Naive B cell (primary cell): ENCODE data around the gene TBCB. TPM values are rescaled to one million over a fixed set of nuclear protein-coding genes. Genes with fewer than 3 reads are reported as not detected.
"Not testable (repeated sequence)": the region's sequence is repeated elsewhere in the genome, so short reads cannot be mapped to it uniquely, and the experiment has no call there.

ENCODE experiments used
- ATAC-seq, 2 donors: fragments of 150-1000 bp; cut with Tn5 transposase; 2 replicates each; pipeline ENCODE4 v1.10.0; 2021; ENCODE audit warnings: low read depth in 2 of 2, mild to moderate bottlenecking in 2 of 2, moderate library complexity in 2 of 2
- DNase-seq: peaks from one replicate; pipeline ENCODE4 v3.0.0; 2022
- H3K27ac Mint-ChIP-seq, 6 donors: one replicate each; pipeline ENCODE4 v1.8.0; 2020 to 2022; ENCODE audit warnings: mild to moderate bottlenecking in 6 of 6, mixed read lengths in 6 of 6, moderate library complexity in 5 of 6, inconsistent platforms in 2 of 6
- H3K27me3 Mint-ChIP-seq, 3 donors: one replicate each; pipeline ENCODE4 v1.8.0; 2021 to 2022; ENCODE audit warnings: mixed read lengths in 3 of 3, mild to moderate bottlenecking in 1 of 3
- H3K36me3 Mint-ChIP-seq, 2 donors: one replicate each; pipeline ENCODE4 v1.8.0; 2020 to 2022; ENCODE audit warnings: mixed read lengths in 2 of 2, inconsistent platforms in 1 of 2, mild to moderate bottlenecking in 1 of 2
- H3K4me1 Mint-ChIP-seq, 3 donors: one replicate each; pipeline ENCODE4 v1.8.0; 2020 to 2022; ENCODE audit warnings: mixed read lengths in 3 of 3, inconsistent platforms in 1 of 3, mild to moderate bottlenecking in 1 of 3, moderate library complexity in 1 of 3
- H3K4me3 Mint-ChIP-seq, 8 donors: one replicate each; pipeline ENCODE4 v1.8.0; 2020 to 2022; ENCODE audit warnings: mild to moderate bottlenecking in 8 of 8, mixed read lengths in 8 of 8, moderate library complexity in 8 of 8, inconsistent platforms in 2 of 8
- H3K9me3 Mint-ChIP-seq, 7 donors: one replicate each; pipeline ENCODE4 v1.8.0; 2020 to 2022; ENCODE audit warnings: mixed read lengths in 7 of 7, mild to moderate bottlenecking in 5 of 7, inconsistent platforms in 2 of 7, moderate library complexity in 1 of 7
- polyA plus RNA-seq, 6 donors: library from polyadenylated mRNA; unstranded; fragments of 300-500 nt; fragmentation: Illumina TruSeq; gene quantifications; one replicate each; pipeline ENCODE4 v1.2.3, GENCODE V29; 2021; ENCODE audit warnings: low read depth in 6 of 6

The TBCB gene
- polyA plus RNA-seq, 6 donors from 2014 or later, result 142 to 230 (median 163) TPM

- not testable (repeated sequence) for ATAC-seq, H3K27ac Mint-ChIP-seq, H3K36me3 Mint-ChIP-seq, H3K9me3 Mint-ChIP-seq, DNase-seq
- Mint-ChIP-seq H3K4me1 (peaks cover 4 to 17% (median 15%) of the 10 kb centered on the region in 3 donors), H3K4me3 (peak overlapping the region in 1 of 8 donors; percentile 71), H3K27me3 (peaks cover 0 to 11% (median 7%) of the 10 kb centered on the region in 3 donors)
These were observed 16.0 kb downstream of the TBCB start for GRCh38 chr19:36131221-36131620.

DNA sequence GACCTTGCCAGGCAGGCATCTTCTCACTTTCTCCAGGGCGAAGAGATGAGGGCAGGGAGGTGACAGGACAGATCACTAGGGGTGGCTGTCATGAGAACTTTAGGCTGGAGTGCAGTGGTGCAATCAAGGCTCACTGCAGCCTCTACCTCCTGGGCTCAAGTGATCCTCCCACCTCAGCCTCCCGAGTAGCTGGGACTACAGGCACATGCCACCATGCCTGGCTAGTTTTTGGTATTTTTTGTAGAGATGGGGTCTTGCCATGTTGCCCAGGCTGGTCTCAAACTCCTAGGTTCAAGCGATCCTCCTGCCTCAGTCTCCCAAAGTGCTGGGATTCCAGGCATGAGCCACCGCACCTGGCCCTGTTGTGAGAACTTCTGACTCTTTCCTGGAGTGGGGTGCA lies 19.6 kb downstream of the TBCB start:
- H3K27me3 Mint-ChIP-seq, result peaks cover 0 to 11% (median 7%) of the 10 kb centered on the region in 3 donors
- H3K27ac Mint-ChIP-seq, result not testable (repeated sequence)

GRCh38 chr19:36136964-36137686 lies 21.9 kb downstream of the TBCB start:
- Mint-ChIP-seq H3K9me3 (peaks cover 0 to 5% (median 0%) of the 10 kb centered on the region in 7 donors), H3K27me3 (peaks cover 0 to 11% (median 7%) of the 10 kb centered on the region in 3 donors), H3K27ac (peak overlapping the region in 2 of 6 donors; percentile 25 to 32), H3K36me3 (peaks cover 4 to 10% of the 10 kb centered on the region in 2 donors), H3K4me1 (peaks cover 9 to 11% (median 10%) of the 10 kb centered on the region in 3 donors), H3K4me3 (peak overlapping the region in 3 of 8 donors; percentile 4 to 74 (median 50))
- ATAC-seq, result no peak
- DNase-seq, result no peak

More for the DNA sequence above, 19.6 kb downstream of the TBCB start:
- not testable (repeated sequence) for H3K9me3 Mint-ChIP-seq, DNase-seq, H3K4me1 Mint-ChIP-seq, H3K36me3 Mint-ChIP-seq, H3K4me3 Mint-ChIP-seq, ATAC-seq

GRCh38 chr19:36139120-36139472 lies 23.8 kb downstream of the TBCB start:
- peak overlapping the region; percentile 89 to 99 (median 96) for H3K4me3 Mint-ChIP-seq
- ATAC-seq (no peak), DNase-seq (no peak)
- H3K27me3 Mint-ChIP-seq, result peaks cover 0 to 11% (median 7%) of the 10 kb centered on the region in 3 donors
- peaks cover 0 to 5% (median 0%) of the 10 kb centered on the region in 7 donors for H3K9me3 Mint-ChIP-seq
- peaks cover 8 to 18% of the 10 kb centered on the region in 2 donors for H3K36me3 Mint-ChIP-seq
- peaks cover 10 to 16% (median 15%) of the 10 kb centered on the region in 3 donors for H3K4me1 Mint-ChIP-seq
- H3K27ac Mint-ChIP-seq, result peak overlapping the region in 4 of 6 donors; percentile 53 to 96 (median 90)

DNA sequence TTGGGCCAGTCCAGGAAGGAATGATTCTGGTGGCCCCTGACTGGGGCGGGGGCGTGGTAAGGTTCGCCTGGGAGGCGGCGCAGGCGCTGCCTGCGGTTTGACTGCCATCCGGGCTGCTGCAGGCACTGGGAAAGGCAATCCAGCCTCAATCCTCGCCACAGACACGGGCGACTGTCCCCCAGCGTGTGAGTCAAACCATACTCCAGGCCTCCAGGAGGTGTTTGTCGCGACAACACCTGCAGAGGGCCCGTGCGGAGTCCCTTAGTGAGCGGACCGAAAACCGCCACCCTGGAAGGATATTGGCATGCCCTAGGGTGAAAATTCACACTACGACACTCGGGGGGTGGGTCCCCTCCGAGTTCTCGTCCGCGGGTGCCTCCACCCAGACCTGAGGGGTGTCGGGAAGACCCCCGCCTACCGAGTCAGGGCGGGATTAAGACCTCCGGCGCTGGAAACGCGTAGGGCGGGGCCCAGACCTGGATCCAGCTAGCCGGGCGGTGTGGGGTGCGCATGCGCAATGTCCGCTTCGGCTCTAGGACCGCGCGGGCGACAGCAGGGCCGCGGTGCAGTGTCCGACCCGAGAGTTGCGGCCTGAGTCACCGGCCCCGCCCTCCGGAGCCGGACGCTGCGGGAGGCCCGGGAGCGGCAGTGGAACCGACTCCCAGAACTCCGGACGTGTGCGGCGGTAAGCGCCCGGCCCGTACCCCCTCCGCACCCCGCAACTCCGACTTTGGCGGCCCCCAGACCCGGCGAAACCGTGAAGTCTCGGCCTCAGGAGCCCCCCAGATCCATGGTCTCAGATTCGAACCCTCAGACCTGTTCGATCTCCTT lies 24.4 kb downstream of the TBCB start, which contains the start of gene CAPNS1:
Gene CAPNS1, plus strand, starts transcription at position 594 of the 831 bp plus-strand sequence. CDS start 946 bp downstream, outside the sequence.
- Mint-ChIP-seq H3K27ac (peak within 1 kb of the TSS; percentile 84 to 98 (median 95)), H3K9me3 (peaks cover 0 to 5% (median 0%) of the 10 kb centered on the region in 7 donors), H3K4me1 (peaks cover 10 to 16% (median 15%) of the 10 kb centered on the region in 3 donors), H3K4me3 (peak within 1 kb of the TSS; percentile 89 to 99 (median 96)), H3K36me3 (peaks cover 8 to 18% of the 10 kb centered on the region in 2 donors), H3K27me3 (peaks cover 0 to 11% (median 7%) of the 10 kb centered on the region in 3 donors)
- peak; percentile 72 to 75 for ATAC-seq
- peak; percentile 91 for DNase-seq

DNA sequence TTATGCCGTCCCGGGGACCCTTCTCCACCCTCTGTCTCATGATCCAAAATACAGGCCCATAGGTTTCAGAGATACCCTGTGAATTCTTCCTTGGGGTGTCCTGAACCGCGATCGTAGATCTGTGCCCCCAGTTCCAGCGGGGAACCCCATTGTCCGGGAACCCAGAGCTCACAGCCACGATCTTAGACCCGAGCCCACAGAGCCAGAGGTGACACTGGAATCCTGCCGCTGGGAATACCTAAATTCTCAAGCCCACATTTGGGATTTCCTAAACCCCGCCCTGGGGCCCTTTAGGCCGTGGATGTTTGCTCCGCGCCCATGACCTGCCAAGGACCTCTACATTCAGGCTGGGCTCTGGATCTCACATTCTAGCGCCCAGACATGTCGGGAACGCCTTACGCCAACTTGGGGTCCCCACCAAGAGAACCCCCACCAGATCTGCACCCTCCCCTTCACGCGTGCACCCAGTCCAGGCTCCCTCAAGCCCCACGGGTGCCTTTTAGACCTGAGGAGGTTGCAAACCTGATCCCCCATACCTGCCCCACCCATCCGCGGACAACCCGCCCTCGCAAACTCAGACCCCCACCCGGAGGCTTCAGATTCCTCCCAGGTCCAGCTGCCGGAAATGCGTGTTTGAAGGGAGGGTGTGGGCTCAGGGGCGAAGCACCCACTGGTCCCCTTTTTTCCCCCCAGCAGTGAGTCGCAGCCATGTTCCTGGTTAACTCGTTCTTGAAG lies 25.2 kb downstream of the TBCB start:
- H3K36me3 Mint-ChIP-seq, result peaks cover 8 to 18% of the 10 kb centered on the region in 2 donors
- DNase-seq, result peak; percentile 62
- peaks cover 10 to 16% (median 15%) of the 10 kb centered on the region in 3 donors for H3K4me1 Mint-ChIP-seq

DNA sequence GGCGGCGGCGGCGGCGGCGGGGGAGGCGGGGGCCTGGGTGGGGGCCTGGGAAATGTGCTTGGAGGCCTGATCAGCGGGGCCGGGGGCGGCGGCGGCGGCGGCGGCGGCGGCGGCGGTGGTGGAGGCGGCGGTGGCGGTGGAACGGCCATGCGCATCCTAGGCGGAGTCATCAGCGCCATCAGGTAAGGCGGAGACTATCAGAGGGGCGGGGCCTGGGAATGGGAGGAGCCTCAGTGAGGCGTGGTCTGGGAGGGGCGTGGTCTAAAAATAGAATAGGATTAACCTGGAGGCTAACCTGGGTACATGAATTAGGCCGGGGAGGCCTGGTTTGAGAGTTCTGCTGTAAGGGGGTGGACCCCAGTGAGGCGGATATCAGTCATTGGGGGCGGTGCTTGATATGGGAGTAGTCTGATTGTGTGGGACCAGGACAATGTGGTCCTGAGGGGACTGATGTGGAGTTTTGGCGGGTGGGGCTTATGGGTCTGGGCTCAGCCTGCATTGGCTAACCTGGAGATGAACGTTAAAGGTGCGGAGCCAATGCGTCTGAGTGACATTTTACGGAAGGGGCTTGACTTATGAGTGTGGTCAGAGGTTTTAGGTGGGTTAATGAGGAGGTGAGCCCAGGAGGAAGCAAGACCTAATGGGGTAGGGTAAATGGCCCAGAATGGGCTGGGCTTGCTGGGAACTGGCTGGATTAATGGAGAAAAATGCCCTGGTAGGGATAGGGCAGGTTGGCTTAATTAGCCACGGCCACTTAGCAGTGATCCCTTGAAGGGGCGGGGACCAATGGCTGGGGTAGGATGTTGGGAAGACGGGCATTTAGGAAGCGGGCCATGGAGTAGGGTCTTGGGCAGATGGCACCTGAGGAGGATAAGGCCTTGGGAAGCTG lies 26.0 kb downstream of the TBCB start:
- peaks cover 10 to 18% (median 15%) of the 10 kb centered on the region in 3 donors for H3K4me1 Mint-ChIP-seq

More for the DNA sequence above, 25.2 kb downstream of the TBCB start:
- Mint-ChIP-seq H3K27me3 (peaks cover 0 to 5% (median under 1%) of the 10 kb centered on the region in 3 donors), H3K4me3 (peak overlapping the region; percentile 89 to 99 (median 96)), H3K27ac (peak overlapping the region; percentile 84 to 98 (median 92)), H3K9me3 (peaks cover 0 to 5% (median 0%) of the 10 kb centered on the region in 7 donors)
- ATAC-seq, result peak; percentile 29 to 31

GRCh38 chr19:36142046-36142445 lies 26.8 kb downstream of the TBCB start:
- Mint-ChIP-seq H3K36me3 (peaks cover 8 to 29% of the 10 kb centered on the region in 2 donors), H3K4me3 (peak overlapping the region in 4 of 8 donors; percentile 55 to 99 (median 96)), H3K9me3 (peaks cover 0 to 5% (median 0%) of the 10 kb centered on the region in 7 donors), H3K27me3 (no peaks in the 10 kb centered on the region), H3K27ac (peak overlapping the region in 2 of 6 donors; percentile 57 to 81), H3K4me1 (peaks cover 10 to 21% (median 15%) of the 10 kb centered on the region in 3 donors)
- ATAC-seq (no peak), DNase-seq (no peak)

More for the DNA sequence above, 26.0 kb downstream of the TBCB start:
- ATAC-seq, result peak; percentile 65 to 71
- Mint-ChIP-seq H3K27ac (peak overlapping the region; percentile 85 to 96 (median 92)), H3K36me3 (peaks cover 8 to 21% of the 10 kb centered on the region in 2 donors), H3K4me3 (peak overlapping the region; percentile 89 to 99 (median 96)), H3K27me3 (no peaks in the 10 kb centered on the region), H3K9me3 (peaks cover 0 to 5% (median 0%) of the 10 kb centered on the region in 7 donors)
- DNase-seq, result peak; percentile 85

DNA sequence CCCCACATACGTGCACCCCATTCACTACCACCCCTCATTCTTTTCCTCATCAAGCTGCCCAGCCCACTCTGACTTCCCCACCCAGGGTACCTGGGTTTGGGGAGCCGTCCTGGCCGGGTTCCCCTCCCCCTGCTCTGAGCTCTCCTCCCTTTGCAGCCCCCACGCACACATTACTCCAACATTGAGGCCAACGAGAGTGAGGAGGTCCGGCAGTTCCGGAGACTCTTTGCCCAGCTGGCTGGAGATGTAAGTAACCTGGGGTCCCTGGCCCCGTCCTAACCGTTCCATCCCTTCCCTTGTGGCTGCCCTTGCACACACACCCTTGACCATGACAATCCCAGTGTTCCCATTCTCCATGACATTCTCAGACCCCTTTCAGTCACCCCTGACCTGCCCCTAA lies 27.2 kb downstream of the TBCB start:
- Mint-ChIP-seq H3K4me3 (peak overlapping the region in 6 of 8 donors; percentile 29 to 99 (median 56)), H3K27ac (peak overlapping the region in 2 of 6 donors; percentile 57 to 60), H3K4me1 (peaks cover 10 to 24% (median 15%) of the 10 kb centered on the region in 3 donors), H3K27me3 (no peaks in the 10 kb centered on the region), H3K9me3 (peaks cover 0 to 5% (median 0%) of the 10 kb centered on the region in 7 donors), H3K36me3 (peaks cover 8 to 33% of the 10 kb centered on the region in 2 donors)
- DNase-seq, result no peak
- ATAC-seq, result no peak

- DNase-seq, result no peak
- ATAC-seq, result no peak
- Mint-ChIP-seq H3K27me3 (no peaks in the 10 kb centered on the region), H3K27ac (no peak overlapping the region), H3K4me3 (peak overlapping the region in 1 of 8 donors; percentile 64), H3K36me3 (peaks cover 9 to 38% of the 10 kb centered on the region in 2 donors), H3K4me1 (peaks cover 14 to 27% (median 15%) of the 10 kb centered on the region in 3 donors), H3K9me3 (peaks cover 0 to 5% (median 0%) of the 10 kb centered on the region in 7 donors)
These were observed 29.4 kb downstream of the TBCB start for GRCh38 chr19:36144624-36145023.

DNA sequence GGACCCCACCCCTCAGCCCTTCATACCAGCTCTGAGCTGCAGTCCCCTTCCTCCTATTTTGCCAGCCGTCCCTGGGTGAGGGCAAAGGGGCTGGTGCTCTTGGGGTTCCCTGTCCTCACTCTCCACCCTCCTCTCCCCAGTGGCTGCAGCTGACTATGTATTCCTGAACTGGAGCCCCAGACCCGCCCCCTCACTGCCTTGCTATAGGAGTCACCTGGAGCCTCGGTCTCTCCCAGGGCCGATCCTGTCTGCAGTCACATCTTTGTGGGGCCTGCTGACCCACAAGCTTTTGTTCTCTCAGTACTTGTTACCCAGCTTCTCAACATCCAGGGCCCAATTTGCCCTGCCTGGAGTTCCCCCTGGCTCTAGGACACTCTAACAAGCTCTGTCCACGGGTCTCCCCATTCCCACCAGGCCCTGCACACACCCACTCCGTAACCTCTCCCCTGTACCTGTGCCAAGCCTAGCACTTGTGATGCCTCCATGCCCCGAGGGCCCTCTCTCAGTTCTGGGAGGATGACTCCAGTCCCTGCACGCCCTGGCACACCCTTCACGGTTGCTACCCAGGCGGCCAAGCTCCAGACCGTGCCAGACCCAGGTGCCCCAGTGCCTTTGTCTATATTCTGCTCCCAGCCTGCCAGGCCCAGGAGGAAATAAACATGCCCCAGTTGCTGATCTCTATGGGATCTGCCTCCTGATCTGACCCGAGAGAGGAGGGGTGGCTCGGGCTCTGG lies 34.6 kb downstream of the TBCB start:
- Mint-ChIP-seq H3K4me3 (peak overlapping the region in 1 of 8 donors; percentile 32), H3K27me3 (no peaks in the 10 kb centered on the region), H3K9me3 (no peaks in the 10 kb centered on the region), H3K36me3 (peaks cover 7 to 31% of the 10 kb centered on the region in 2 donors), H3K4me1 (peaks cover 6 to 16% (median 12%) of the 10 kb centered on the region in 3 donors), H3K27ac (peak overlapping the region in 2 of 6 donors; percentile 42 to 63)
- no peak for DNase-seq
- ATAC-seq, result no peak
